Retinal pigment epithelial cell (primary cell): ENCODE measurements around the gene SNCAIP.

Source experiments
- DNase-seq: peaks from one replicate; pipeline ENCODE4 v3.0.0-alpha.2; 2010; ENCODE audit warnings: low read depth
- H3K4me3 ChIP-seq: 2 replicates; pipeline ENCODE4 v1.5.1; 2011; ENCODE audit warnings: mild to moderate bottlenecking, low read length, control low read depth, moderate library complexity
- CTCF ChIP-seq: conservative IDR thresholded peaks from 2 replicates; pipeline ENCODE4 v1.5.1; 2011; ENCODE audit warnings: low read depth, low read length, control low read depth, inconsistent platforms

SNCAIP gene

DNA sequence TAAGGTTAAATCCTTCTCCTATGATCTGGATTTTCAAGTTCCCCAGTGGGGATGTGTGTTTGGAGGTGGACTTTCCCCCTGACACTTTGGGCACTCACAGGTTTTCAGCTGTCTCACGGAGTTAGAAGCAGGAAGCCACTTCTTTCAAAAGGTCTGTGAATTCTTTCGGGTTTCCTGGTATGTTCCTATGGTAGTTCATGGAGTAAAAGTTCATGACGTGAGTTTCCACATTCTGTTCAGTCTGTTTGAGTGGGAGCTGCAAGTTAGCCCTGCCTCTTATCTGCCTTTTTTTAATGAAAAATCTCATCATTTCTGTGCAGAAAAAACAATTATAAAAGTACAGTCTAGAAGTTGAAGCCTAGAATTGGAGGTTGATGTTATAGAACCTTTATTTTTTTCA lies 24.9 kb upstream of the SNCAIP start:
- no peak for DNase-seq
- TF ChIP-seq CTCF, result no peak

GRCh38 chr5:122291000-122291901 lies 20.8 kb upstream of the SNCAIP start:
- H3K4me3 ChIP-seq, result no peak overlapping the region
- no peak for DNase-seq
- TF ChIP-seq CTCF, result no peak

More for the DNA sequence above, 24.9 kb upstream of the SNCAIP start:
- H3K4me3 ChIP-seq, result no peak overlapping the region

- TF ChIP-seq CTCF, result no peak
Measured at GRCh38 chr5:122292332-122292731, 19.7 kb upstream of the SNCAIP start.

DNA sequence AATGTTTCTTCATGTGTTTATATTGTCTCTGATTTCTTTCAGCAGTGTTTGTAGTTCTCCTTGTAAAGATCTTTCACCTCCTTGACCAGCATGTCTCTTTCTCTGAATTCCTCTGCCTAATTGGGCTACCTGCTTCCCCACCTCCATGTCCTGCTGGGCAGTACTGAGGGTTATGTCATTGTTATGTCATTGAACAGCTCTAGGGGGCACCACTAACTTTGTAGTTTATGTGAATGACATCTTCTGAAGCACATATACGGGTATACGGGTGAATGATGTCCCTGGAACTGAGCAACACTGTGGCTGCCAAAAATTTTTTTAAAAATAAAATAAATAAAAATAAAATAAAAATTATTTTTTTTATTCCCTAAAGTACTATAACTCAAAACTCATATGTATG lies 16.9 kb upstream of the SNCAIP start:
- TF ChIP-seq CTCF, result peak; percentile 27
- H3K4me3 ChIP-seq, result no peak overlapping the region
- no peak for DNase-seq

More at GRCh38 chr5:122292332-122292731, 19.7 kb upstream of the SNCAIP start:
- DNase-seq, result no peak
- no peak overlapping the region for H3K4me3 ChIP-seq

DNA sequence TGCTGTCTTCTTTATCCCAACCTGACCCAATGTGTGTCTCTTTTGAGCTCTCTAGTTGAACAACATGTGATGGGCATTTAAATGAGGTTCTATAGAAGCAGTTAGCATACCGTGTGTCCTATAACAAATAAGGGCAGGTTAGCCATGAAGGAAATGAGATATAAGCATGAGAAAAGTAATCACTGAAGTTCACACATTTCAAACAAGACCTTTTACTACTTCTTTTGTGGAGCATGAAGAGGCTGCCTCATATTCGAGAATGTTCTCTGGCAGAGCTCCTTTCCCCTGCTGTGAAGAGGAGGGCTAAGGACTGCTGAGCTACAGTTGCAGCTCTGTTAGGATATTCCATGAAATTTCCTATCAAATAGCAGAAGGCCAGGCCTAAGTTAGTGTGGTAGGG lies 15.2 kb upstream of the SNCAIP start:
- DNase-seq, result no peak
- H3K4me3 ChIP-seq, result no peak overlapping the region
- no peak for TF ChIP-seq CTCF

DNA sequence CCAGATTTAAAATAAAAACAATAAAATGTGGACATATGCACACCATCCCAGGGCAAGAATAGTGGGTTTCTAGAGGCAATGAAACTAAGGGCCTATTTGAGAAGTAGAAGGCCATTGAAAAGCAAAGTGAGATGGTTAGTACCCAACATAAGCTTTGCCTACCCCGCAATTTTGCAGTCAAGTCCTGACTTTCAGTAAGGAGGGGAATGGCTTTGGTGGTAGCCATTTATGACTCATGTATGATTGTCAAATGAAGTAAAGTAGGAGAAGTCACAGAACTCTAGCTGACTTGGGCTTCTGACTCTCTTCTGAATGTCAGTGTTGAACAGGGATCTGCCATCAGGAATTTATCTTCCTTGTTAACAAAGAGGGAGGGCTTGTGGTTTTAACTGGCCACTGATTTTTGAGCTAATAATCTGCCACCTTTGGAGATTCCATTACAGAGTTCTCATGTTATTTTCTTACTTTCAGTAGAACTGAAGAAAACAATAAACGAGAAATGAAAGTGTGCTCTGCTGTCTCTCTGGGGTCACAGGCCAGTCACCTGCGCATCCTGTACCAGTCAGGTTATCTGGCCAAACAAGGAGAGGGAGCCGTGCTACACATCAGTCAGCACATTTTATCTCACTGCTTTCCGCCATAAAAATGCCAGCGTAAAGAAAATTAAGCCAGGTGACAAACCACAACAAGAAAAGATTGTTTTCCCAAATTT lies 14.3 kb upstream of the SNCAIP start:
- H3K4me3 ChIP-seq, result no peak overlapping the region
- no peak for TF ChIP-seq CTCF
- DNase-seq, result no peak
